Common myeloid progenitor, CD34-positive (primary cell): ENCODE measurements around the gene SLC28A1.

Source experiments
- CTCF ChIA-PET: fragments of 350-600 bp; sonication (Branson Sonifier 250); formaldehyde crosslinking; loops from one replicate; lab custom pipeline; 2021; ENCODE audit warnings: antibody characterized with exemption; lab: Charles Lee
- POLR2A ChIA-PET: fragments of 350-600 bp; sonication (Branson Sonifier 250); formaldehyde crosslinking; loops from one replicate; lab custom pipeline; 2021; ENCODE audit warnings: antibody characterized with exemption; lab: Charles Lee
- DNase-seq, 3 donors: peaks; one replicate each; pipeline versions ENCODE4 v3.0.0 to v3.0.0-alpha.2; 2013
- H3K27ac ChIP-seq, 2 experiments: 1 replicate in 1 of 2; 2 replicates in 1 of 2; pipeline ENCODE4 v1.7.0; 2013; ENCODE audit warnings: inconsistent platforms in 2 of 2, low read length in 2 of 2, mild to moderate bottlenecking in 2 of 2, low read depth in 1 of 2, moderate library complexity in 1 of 2; ENCODE audit not compliant: severe bottlenecking in 2 of 2, insufficient read depth in 1 of 2, poor library complexity in 1 of 2
- H3K27me3 ChIP-seq, 5 experiments: replicated peaks in 2 of 5; 1 replicate in 3 of 5; 2 replicates in 2 of 5; pipeline versions ENCODE4 v1.6.1 to v1.7.0; 2013; ENCODE audit warnings: low read length in 4 of 5, mild to moderate bottlenecking in 2 of 5, moderate library complexity in 2 of 5, inconsistent platforms in 1 of 5; ENCODE audit not compliant: insufficient read depth in 5 of 5, control insufficient read depth in 4 of 5
- H3K36me3 ChIP-seq, 4 experiments: 1 replicate in 2 of 4; 2 replicates in 2 of 4; pipeline versions ENCODE4 v1.6.1 to v1.7.0; 2013; ENCODE audit warnings: low read length in 3 of 4, control low read depth in 1 of 4, mild to moderate bottlenecking in 1 of 4; ENCODE audit not compliant: control insufficient read depth in 4 of 4, insufficient read depth in 4 of 4
- H3K4me1 ChIP-seq, 4 experiments: 1 replicate in 3 of 4; 2 replicates in 1 of 4; pipeline versions ENCODE4 v1.6.1 to v1.7.1; 2013; ENCODE audit warnings: low read length in 3 of 4, mild to moderate bottlenecking in 3 of 4, control low read depth in 1 of 4, inconsistent platforms in 1 of 4, moderate library complexity in 1 of 4; ENCODE audit not compliant: control insufficient read depth in 4 of 4, insufficient read depth in 4 of 4; ENCODE audit errors: control extremely low read depth in 1 of 4
- H3K4me3 ChIP-seq, 7 experiments: 1 replicate in 4 of 7; 2 replicates in 3 of 7; pipeline versions ENCODE4 v1.5.1 to v1.7.0; 2013; ENCODE audit warnings: mild to moderate bottlenecking in 7 of 7, low read length in 6 of 7, moderate library complexity in 6 of 7, inconsistent platforms in 2 of 7, low read depth in 2 of 7, control low read depth in 1 of 7; ENCODE audit not compliant: insufficient read depth in 4 of 7, control insufficient read depth in 1 of 7; ENCODE audit errors: extremely low read depth in 1 of 7
- H3K9me3 ChIP-seq, 5 experiments: 1 replicate in 4 of 5; 2 replicates in 1 of 5; pipeline versions ENCODE4 v1.6.1 to v1.7.1; 2013; ENCODE audit warnings: low read length in 4 of 5, mild to moderate bottlenecking in 2 of 5, inconsistent platforms in 1 of 5, low read depth in 1 of 5, moderate library complexity in 1 of 5; ENCODE audit not compliant: control insufficient read depth in 4 of 5, insufficient read depth in 2 of 5; ENCODE audit errors: control extremely low read depth in 1 of 5
- WGBS: methylation state at CpG from one replicate; pipeline ENCODE4 v1.1.5; 2013; ENCODE audit not compliant: insufficient coverage; 5-methylcytosine and 5-hydroxymethylcytosine counted together

Gene SLC28A1

GRCh38 chr15:84885801-84886200, 1.3 kb downstream of the SLC28A1 start:
- no peaks in the 10 kb centered on the region for H3K9me3 ChIP-seq
- no peaks in the 10 kb centered on the region for H3K36me3 ChIP-seq
- 100% methylated on average over 3 of the region's 7 CpGs for WGBS
- H3K27ac ChIP-seq = no peak overlapping the region
- POLR2A ChIA-PET = no interaction called here
- CTCF ChIA-PET = interaction anchor here (1.3 kb wide), 1 partner anchor 37 kb away, joined by 3 read pairs; no protein-coding TSS in a partner anchor
- DNase-seq = no peak
- peaks cover 0 to 1% (median 0%) of the 10 kb centered on the region in 5 experiments for H3K27me3 ChIP-seq
- no peak overlapping the region for H3K4me3 ChIP-seq
- H3K4me1 ChIP-seq = no peaks in the 10 kb centered on the region

DNA sequence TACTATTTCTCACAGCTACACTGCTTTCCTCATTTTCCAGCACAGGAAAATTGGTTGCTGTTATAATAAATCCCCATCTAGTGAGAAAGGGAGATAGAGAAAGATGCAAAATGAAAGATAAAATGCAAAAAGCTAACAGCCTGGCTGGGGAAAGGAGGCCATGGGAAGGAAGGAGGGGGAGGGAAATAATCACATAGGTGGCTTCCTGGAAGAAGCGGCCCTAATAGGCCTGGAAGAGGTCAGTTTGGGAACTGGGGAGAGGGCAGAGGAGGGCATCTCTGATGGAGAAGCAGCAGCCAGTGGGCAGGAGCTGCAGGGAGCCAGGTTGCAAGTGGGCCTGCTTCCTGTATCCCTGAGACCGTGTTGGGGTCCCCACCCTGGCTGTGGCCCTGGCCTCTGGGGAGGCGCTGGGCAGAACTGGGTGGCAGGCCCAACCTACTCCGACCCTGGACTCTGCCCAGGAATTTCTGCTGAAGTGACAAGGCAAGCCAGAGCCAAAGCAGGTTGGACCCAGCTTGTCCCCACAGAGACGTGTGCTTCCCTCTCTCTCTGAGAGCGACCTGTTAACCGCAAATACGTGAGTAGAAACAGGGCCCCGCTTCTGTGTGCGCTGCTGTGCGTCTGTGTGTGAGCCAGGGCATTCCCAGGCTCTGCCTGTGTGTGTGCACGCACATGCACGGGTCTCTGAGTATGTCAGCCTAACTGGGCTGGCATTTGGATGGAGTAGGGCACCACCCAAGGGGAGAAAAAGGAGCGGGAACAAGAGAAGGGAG, 1.9 kb downstream of the SLC28A1 start:
- Histone ChIP-seq H3K4me3 (no peak overlapping the region), H3K27me3 (no peaks in the 10 kb centered on the region), H3K9me3 (no peaks in the 10 kb centered on the region), H3K27ac (no peak overlapping the region), H3K36me3 (no peaks in the 10 kb centered on the region), H3K4me1 (no peaks in the 10 kb centered on the region)
- 98% methylated on average over 14 of the region's 14 CpGs for WGBS
- POLR2A ChIA-PET = no interaction called here
- DNase-seq = no peak
- CTCF ChIA-PET = interaction anchor here (1.3 to 1.6 kb wide), 3 partner anchors 14 to 37 kb away, joined by 3 read pairs; no protein-coding TSS in a partner anchor

DNA sequence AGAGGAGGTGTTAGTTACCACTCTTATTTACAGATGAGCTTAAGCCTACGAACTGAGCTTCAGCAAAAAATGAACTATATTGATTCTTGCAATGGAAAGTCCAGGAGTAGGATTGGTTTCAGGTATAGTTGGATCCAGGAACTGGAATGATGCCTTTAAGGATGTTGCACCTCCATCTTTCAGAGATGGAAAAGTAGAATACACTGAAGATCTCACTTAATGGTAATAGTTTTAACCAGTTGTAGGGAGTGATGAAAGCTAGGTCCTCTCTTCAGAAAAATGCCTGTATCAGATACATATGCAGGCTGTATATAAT, 2.5 kb downstream of the SLC28A1 start:
- ChIA-PET POLR2A (no interaction called here), CTCF (interaction anchor here (1.5 to 1.6 kb wide), 2 partner anchors 13 to 22 kb away, joined by 3 read pairs; no protein-coding TSS in a partner anchor)
- Histone ChIP-seq H3K4me1 (no peaks in the 10 kb centered on the region), H3K9me3 (no peaks in the 10 kb centered on the region), H3K27ac (no peak overlapping the region), H3K36me3 (no peaks in the 10 kb centered on the region), H3K27me3 (no peaks in the 10 kb centered on the region), H3K4me3 (no peak overlapping the region)
- WGBS = 100% methylated on average over 1 of the region's 1 CpG
- no peak for DNase-seq

DNA sequence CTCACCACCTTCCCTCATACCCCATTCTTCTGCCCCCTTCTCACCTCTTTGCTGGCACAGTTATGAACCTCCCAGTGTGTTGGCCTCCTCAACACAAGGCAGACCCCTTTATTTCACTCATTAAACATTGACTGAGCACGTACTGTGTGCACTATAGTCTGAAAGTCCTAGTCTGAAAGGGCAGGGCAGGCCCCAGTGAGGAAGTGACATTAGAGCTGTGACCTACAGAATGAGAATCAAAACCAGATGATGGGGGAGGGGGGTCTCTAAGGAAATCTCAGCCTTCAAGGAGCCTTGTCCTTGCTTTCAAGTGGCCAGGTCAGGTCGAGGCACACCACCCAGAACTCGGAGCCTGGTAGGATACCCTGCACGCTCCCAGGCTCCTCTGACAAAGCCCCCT, 3.5 kb downstream of the SLC28A1 start:
- Histone ChIP-seq H3K27me3 (no peaks in the 10 kb centered on the region), H3K4me1 (no peaks in the 10 kb centered on the region), H3K9me3 (no peaks in the 10 kb centered on the region), H3K36me3 (no peaks in the 10 kb centered on the region), H3K27ac (no peak overlapping the region), H3K4me3 (no peak overlapping the region)
- POLR2A ChIA-PET = no interaction called here
- CTCF ChIA-PET = interaction anchor here (0.6 to 1.6 kb wide), 3 partner anchors 12 to 59 kb away, joined by 3 read pairs; no protein-coding TSS in a partner anchor
- 92% methylated on average over 3 of the region's 4 CpGs for WGBS
- no peak for DNase-seq

GRCh38 chr15:84888639-84889038, 4.2 kb downstream of the SLC28A1 start:
- Histone ChIP-seq H3K27me3 (no peaks in the 10 kb centered on the region), H3K36me3 (no peaks in the 10 kb centered on the region), H3K27ac (no peak overlapping the region), H3K4me3 (no peak overlapping the region), H3K9me3 (no peaks in the 10 kb centered on the region), H3K4me1 (no peaks in the 10 kb centered on the region)
- ChIA-PET CTCF (interaction anchor here (0.6 kb wide), 1 partner anchor 59 kb away, joined by 3 read pairs; no protein-coding TSS in a partner anchor), POLR2A (interaction anchor here (0.8 kb wide), 1 partner anchor 19 kb away, joined by 3 read pairs; no protein-coding TSS in a partner anchor)
- WGBS = 97% methylated on average over 7 of the region's 17 CpGs
- DNase-seq = no peak

GRCh38 chr15:84889313-84889990, 5.0 kb downstream of the SLC28A1 start:
- POLR2A ChIA-PET = interaction anchor here (0.8 kb wide), 1 partner anchor 20 kb away, joined by 3 read pairs; no protein-coding TSS in a partner anchor
- DNase-seq = no peak
- WGBS = 100% methylated on average over 4 of the region's 8 CpGs
- CTCF ChIA-PET = no interaction called here
- Histone ChIP-seq H3K27ac (no peak overlapping the region), H3K9me3 (no peaks in the 10 kb centered on the region), H3K36me3 (no peaks in the 10 kb centered on the region), H3K4me3 (no peak overlapping the region), H3K4me1 (no peaks in the 10 kb centered on the region), H3K27me3 (no peaks in the 10 kb centered on the region)
